GM18867 (cell line): Measurements from ENCODE around the gene MYO1D.

Experiments
- ATAC-seq: cut with Tn5 transposase; IDR thresholded peaks from one replicate; pipeline ENCODE4 v1.9.1; 2021; ENCODE audit warnings: mild to moderate bottlenecking, moderate library complexity; ENCODE audit not compliant: unreplicated experiment

Gene MYO1D

DNA sequence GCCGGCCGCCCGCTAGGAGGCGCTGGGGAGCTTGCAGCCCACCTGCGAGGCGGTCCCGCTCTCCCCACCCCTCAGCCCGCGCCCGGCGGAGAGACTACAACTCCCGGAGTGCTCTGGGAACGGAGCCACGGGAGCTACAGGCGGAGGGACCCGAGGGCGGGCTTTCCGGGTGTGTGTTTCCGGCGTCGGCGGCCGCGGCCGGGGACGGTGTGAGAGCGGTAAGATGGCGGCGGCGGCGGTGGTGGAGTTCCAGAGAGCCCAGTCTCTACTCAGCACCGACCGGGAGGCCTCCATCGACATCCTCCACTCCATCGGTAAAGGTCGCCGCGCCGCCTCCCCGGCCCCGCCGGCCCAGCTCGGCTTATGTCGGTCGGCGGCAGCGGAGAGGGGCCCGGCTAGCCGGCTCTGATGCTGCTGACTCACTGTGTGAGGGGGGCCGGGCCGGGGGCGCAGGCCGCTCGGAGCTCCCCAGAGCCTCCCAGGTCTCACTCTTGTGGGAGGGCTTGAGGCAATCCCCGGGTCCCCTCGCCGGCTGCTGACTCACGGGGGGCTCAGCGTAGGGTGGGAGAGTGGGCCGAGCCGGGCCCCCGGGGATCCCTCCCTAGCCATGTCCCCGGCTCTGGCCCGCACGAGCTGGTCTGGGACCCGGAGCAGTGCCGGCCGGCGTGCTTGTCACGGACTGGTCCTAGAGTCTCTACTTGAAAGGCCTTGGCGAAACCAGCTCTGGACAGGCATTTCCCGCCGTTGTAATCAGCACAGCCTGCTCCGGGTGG lies 432.4 kb downstream of the MYO1D start, which contains the start of gene PSMD11:
TSS of gene PSMD11 (plus strand) at position 210 of the 773 bp plus-strand sequence. CDS start at position 224, 14 bp downstream.
- peak; percentile 89 for ATAC-seq

DNA sequence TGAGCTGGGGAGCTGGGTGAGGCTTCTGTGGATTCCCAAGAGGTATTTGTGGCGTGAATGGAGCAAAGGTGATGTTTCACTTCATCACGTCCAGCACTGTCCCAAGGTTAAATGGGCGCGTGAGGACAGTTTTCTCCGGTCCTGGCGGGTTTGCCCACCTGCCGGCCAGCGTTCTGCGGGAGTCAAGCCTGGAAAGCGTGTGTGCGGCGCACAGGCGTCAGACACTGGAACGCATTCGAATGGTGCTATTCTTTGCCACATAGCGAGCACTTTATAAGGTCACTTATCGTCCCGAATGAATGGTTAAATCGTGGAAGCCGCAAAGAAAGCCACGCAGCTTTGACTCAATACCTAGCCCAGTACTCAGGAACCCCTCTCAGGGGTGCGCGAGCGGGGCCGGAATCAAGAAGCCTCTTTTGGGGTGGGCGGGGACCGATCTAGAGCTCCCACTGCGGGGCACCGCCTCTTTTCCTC lies 433.1 kb downstream of the MYO1D start:
- ATAC-seq, result no peak
